ENCODE measurements around the gene PRDM1.

DNA sequence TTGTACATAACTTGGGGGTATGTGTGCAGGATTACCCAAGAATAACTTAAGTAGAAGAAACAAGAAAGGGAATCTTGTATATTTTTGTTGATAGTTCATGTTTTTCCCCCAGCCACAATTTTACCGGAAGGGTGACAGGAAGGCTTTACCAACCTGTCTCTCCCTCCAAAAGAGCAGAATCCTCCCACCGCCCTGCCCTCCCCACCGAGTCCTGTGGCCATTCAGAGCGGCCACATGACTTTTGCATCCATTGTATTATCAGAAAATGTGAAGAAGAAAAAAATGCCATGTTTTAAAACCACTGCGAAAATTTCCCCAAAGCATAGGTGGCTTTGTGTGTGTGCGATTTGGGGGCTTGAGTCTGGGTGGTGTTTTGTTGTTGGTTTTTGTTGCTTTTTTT lies 22.0 kb downstream of the PRDM1 start:
- no peak for TF ChIP-seq ELF4 (IDR thresholded peaks at IDR 0.05)
- TF ChIP-seq BHLHE40 (IDR thresholded peaks at IDR 0.05; ENCODE audit: borderline replicate concordance) = no peak
- no peak for TF ChIP-seq CTBP1 (IDR thresholded peaks at IDR 0.05; ENCODE audit: borderline replicate concordance)
- no peak for TF ChIP-seq SP1 (IDR thresholded peaks at IDR 0.05)
- no peak for TF ChIP-seq FOXA1 (IDR thresholded peaks at IDR 0.05)
- no peak for TF ChIP-seq FOXM1 (IDR thresholded peaks at IDR 0.05; ENCODE audit: borderline replicate concordance)
- no peak for TF ChIP-seq SUZ12 (IDR thresholded peaks at IDR 0.05)

Measured in HEK293T (cell line).